ENCODE measurements around the gene SH2D3C.
"Not testable (repeated sequence)": the region's sequence is repeated elsewhere in the genome, so short reads cannot be mapped to it uniquely, and the experiment has no call there.

Gene SH2D3C

DNA sequence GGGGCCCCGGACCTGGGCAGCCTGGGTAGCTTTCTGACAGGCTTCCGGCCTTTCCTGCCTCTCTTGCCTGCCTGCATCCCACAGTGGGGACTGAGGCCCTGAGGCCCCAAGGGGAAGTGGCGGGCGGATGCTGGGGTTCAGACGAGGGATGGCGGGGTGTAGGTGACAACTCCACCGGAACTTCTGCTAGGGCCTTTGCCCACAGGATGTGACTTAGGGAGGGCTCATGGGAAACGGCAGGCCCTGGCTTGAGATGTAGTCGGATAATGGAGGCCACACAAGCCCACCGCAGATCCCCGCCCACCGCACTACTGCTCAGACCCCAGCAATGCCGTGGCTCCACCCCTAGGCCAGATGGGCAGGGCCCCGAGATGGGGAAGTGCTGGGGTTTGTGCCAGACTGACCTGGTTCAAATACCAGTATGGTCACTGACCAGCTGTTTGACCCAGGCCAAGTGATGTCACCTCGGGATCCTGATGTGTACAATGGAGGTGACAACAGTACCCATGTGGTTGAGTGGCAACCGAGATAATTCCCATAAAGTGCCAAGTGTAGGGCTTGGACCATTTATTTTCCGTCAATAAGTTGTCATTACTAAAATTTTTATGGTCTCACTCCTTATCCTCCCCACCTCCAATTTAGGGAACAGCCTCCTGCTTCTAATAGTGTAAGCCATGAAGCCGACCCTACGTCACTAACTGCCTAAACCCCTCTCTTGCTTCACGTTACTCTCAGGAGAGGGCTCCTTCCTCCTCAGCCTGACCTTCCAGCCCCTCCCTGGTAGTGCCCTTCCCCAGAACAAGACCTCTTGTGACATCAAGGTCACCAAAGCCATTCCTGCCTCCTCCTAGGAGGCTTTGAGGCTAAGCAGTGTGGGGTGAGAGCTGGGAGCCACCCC is 4.9 kb upstream of the SH2D3C start:
- peak overlapping the region; percentile 95 for H3K27ac Mint-ChIP-seq
- H3K4me3 Mint-ChIP-seq = peak overlapping the region; percentile 73
- H3K9me3 Mint-ChIP-seq = no peaks in the 10 kb centered on the region
- DNase-seq = peak; percentile 78
- peaks cover 78% of the 10 kb centered on the region for H3K4me1 Mint-ChIP-seq (ENCODE audit: low read depth)
- no peaks in the 10 kb centered on the region for H3K27me3 Mint-ChIP-seq
- H3K36me3 Mint-ChIP-seq (ENCODE audit: low read depth) = peaks cover 23% of the 10 kb centered on the region

DNA sequence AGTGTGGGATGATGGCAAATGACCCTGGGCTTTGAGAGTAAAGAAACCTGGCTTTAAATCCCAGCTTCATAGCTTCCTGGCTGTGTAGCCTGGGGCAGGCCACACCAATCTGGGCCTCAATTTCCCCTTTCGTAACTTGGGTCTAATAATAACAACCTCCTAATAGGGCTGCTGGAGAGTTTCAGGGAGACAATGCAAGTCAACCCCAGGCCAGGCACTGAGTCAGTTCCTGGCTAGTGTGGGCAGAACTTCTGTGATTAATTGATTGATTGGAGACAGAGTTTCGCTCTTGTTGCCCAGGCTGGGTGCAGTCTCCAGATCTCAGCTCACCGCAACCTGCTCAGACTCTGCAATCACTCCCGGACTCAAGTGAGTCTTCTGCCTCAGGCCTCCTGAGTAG is 3.3 kb upstream of the SH2D3C start:
- peak overlapping the region; percentile 87 for H3K27ac Mint-ChIP-seq
- no peak overlapping the region for H3K4me3 Mint-ChIP-seq
- H3K4me1 Mint-ChIP-seq (ENCODE audit: low read depth) = peaks cover 72% of the 10 kb centered on the region
- peaks cover 15% of the 10 kb centered on the region for H3K36me3 Mint-ChIP-seq (ENCODE audit: low read depth)
- no peaks in the 10 kb centered on the region for H3K9me3 Mint-ChIP-seq
- no peaks in the 10 kb centered on the region for H3K27me3 Mint-ChIP-seq
- no peak for DNase-seq

GRCh38 chr9:127780909-127781308 is 2.4 kb upstream of the SH2D3C start:
- H3K36me3 Mint-ChIP-seq (ENCODE audit: low read depth) = peaks cover 15% of the 10 kb centered on the region
- H3K9me3 Mint-ChIP-seq, H3K27me3 Mint-ChIP-seq, DNase-seq, H3K4me3 Mint-ChIP-seq: not testable (repeated sequence)
- H3K27ac Mint-ChIP-seq = peak overlapping the region; percentile 97
- H3K4me1 Mint-ChIP-seq (ENCODE audit: low read depth) = peaks cover 77% of the 10 kb centered on the region

GRCh38 chr9:127780126-127780885 is 1.8 kb upstream of the SH2D3C start:
- H3K4me1 Mint-ChIP-seq (ENCODE audit: low read depth) = peaks cover 77% of the 10 kb centered on the region
- peak overlapping the region; percentile 97 for H3K27ac Mint-ChIP-seq
- H3K4me3 Mint-ChIP-seq = peak overlapping the region; percentile 48
- DNase-seq = no peak
- H3K9me3 Mint-ChIP-seq = no peaks in the 10 kb centered on the region
- no peaks in the 10 kb centered on the region for H3K27me3 Mint-ChIP-seq
- H3K36me3 Mint-ChIP-seq (ENCODE audit: low read depth) = peaks cover 15% of the 10 kb centered on the region

- H3K4me3 Mint-ChIP-seq = peak overlapping the region; percentile 90
- peaks cover 17% of the 10 kb centered on the region for H3K36me3 Mint-ChIP-seq (ENCODE audit: low read depth)
- no peaks in the 10 kb centered on the region for H3K27me3 Mint-ChIP-seq
- H3K9me3 Mint-ChIP-seq = no peaks in the 10 kb centered on the region
- DNase-seq = peak; percentile 74
- peaks cover 75% of the 10 kb centered on the region for H3K4me1 Mint-ChIP-seq (ENCODE audit: low read depth)
- peak overlapping the region; percentile 97 for H3K27ac Mint-ChIP-seq
Observed at GRCh38 chr9:127779136-127779981, 893 bp upstream of the SH2D3C start.

GRCh38 chr9:127777368-127777980 is 992 bp downstream of the SH2D3C start:
- peaks cover 67% of the 10 kb centered on the region for H3K4me1 Mint-ChIP-seq (ENCODE audit: low read depth)

DNA sequence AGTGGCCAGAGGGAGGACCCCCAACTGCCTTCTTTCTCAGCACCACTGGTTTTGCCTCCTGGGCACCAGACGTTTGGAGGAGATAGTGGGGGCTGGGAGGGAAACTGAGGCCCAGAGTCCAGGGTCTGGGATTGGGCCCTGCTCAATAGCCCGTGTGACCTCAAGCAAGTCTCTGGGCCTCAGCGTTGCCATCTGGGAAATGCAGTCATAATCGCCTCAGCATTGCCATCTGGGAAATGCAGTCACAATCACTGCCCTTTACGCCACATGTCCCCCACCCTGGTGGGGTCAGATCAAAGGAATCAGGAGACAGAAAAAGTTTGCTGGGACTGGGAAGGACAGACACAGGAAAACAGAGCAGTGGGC is 1.6 kb downstream of the SH2D3C start:
- Mint-ChIP-seq H3K4me3 (peak overlapping the region; percentile 90), H3K36me3 (ENCODE audit: low read depth) (peaks cover 35% of the 10 kb centered on the region), H3K27ac (peak overlapping the region; percentile 97), H3K27me3 (no peaks in the 10 kb centered on the region), H3K9me3 (no peaks in the 10 kb centered on the region), H3K4me1 (ENCODE audit: low read depth) (peaks cover 64% of the 10 kb centered on the region)
- DNase-seq = no peak

More at GRCh38 chr9:127777368-127777980, 992 bp downstream of the SH2D3C start:
- no peak for DNase-seq
- peaks cover 33% of the 10 kb centered on the region for H3K36me3 Mint-ChIP-seq (ENCODE audit: low read depth)
- no peaks in the 10 kb centered on the region for H3K27me3 Mint-ChIP-seq
- peak overlapping the region; percentile 97 for H3K27ac Mint-ChIP-seq
- no peaks in the 10 kb centered on the region for H3K9me3 Mint-ChIP-seq
- peak overlapping the region; percentile 90 for H3K4me3 Mint-ChIP-seq

- no peaks in the 10 kb centered on the region for H3K9me3 Mint-ChIP-seq
- H3K27me3 Mint-ChIP-seq = no peaks in the 10 kb centered on the region
- peak; percentile 79 for DNase-seq
- H3K4me1 Mint-ChIP-seq (ENCODE audit: low read depth) = peaks cover 63% of the 10 kb centered on the region
- peak overlapping the region; percentile 97 for H3K27ac Mint-ChIP-seq
- peak overlapping the region; percentile 90 for H3K4me3 Mint-ChIP-seq
- H3K36me3 Mint-ChIP-seq (ENCODE audit: low read depth) = peaks cover 38% of the 10 kb centered on the region
Observed at GRCh38 chr9:127776195-127776923, 2.1 kb downstream of the SH2D3C start.

GRCh38 chr9:127773981-127774380 is 4.5 kb downstream of the SH2D3C start:
- Mint-ChIP-seq H3K36me3 (ENCODE audit: low read depth) (peaks cover 43% of the 10 kb centered on the region), H3K9me3 (no peaks in the 10 kb centered on the region), H3K4me1 (ENCODE audit: low read depth) (peaks cover 65% of the 10 kb centered on the region), H3K27ac (peak overlapping the region; percentile 63), H3K4me3 (no peak overlapping the region), H3K27me3 (no peaks in the 10 kb centered on the region)
- DNase-seq = no peak

DNA sequence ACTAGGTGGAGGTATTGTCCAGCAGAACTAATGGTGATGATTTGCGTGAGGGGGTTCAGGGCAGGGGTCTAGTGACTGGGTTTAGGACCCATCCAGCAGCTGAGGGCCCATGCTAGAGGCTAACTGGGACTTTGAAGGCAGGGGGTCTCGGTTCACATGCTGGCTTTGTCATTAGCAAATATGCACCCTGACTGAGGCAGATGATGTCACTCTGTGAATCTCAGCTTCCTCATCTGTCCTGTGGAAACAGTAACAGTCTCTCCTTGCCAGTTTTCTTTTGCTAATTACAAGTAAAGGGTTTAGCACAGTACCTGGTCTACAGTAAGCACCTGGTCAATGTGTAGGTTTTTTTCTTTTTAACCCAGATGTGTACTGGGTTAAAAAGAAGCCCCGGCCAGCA is 5.2 kb downstream of the SH2D3C start:
- no peak for DNase-seq
- no peaks in the 10 kb centered on the region for H3K27me3 Mint-ChIP-seq
- peaks cover 66% of the 10 kb centered on the region for H3K4me1 Mint-ChIP-seq (ENCODE audit: low read depth)
- H3K36me3 Mint-ChIP-seq (ENCODE audit: low read depth) = peaks cover 46% of the 10 kb centered on the region
- no peak overlapping the region for H3K4me3 Mint-ChIP-seq
- no peak overlapping the region for H3K27ac Mint-ChIP-seq
- H3K9me3 Mint-ChIP-seq = no peaks in the 10 kb centered on the region

GRCh38 chr9:127772603-127773002 is 5.9 kb downstream of the SH2D3C start:
- DNase-seq = no peak
- no peaks in the 10 kb centered on the region for H3K27me3 Mint-ChIP-seq
- peak overlapping the region; percentile 33 for H3K27ac Mint-ChIP-seq
- no peak overlapping the region for H3K4me3 Mint-ChIP-seq
- H3K4me1 Mint-ChIP-seq (ENCODE audit: low read depth) = peaks cover 70% of the 10 kb centered on the region
- peaks cover 49% of the 10 kb centered on the region for H3K36me3 Mint-ChIP-seq (ENCODE audit: low read depth)
- no peaks in the 10 kb centered on the region for H3K9me3 Mint-ChIP-seq

- Mint-ChIP-seq H3K4me1 (ENCODE audit: low read depth) (peaks cover 72% of the 10 kb centered on the region), H3K27me3 (no peaks in the 10 kb centered on the region), H3K36me3 (ENCODE audit: low read depth) (peaks cover 48% of the 10 kb centered on the region), H3K9me3 (no peaks in the 10 kb centered on the region), H3K27ac (peak overlapping the region; percentile 93), H3K4me3 (peak overlapping the region; percentile 89)
- no peak for DNase-seq
Observed at GRCh38 chr9:127771570-127772189, 6.8 kb downstream of the SH2D3C start.

GRCh38 chr9:127770905-127771569 is 7.4 kb downstream of the SH2D3C start:
- Mint-ChIP-seq H3K9me3 (no peaks in the 10 kb centered on the region), H3K4me3 (peak overlapping the region; percentile 89), H3K4me1 (ENCODE audit: low read depth) (peaks cover 70% of the 10 kb centered on the region), H3K27ac (peak overlapping the region; percentile 93), H3K36me3 (ENCODE audit: low read depth) (peaks cover 48% of the 10 kb centered on the region), H3K27me3 (no peaks in the 10 kb centered on the region)
- DNase-seq = peak; percentile 98

Measured in activated T-cell treated with anti-CD3 and anti-CD28 coated beads, Interleukin-2, amount 50 U/mL, for 24 hours (primary cell).